Mucosa of descending colon (tissue), 3 donors: Measurements from ENCODE around the gene GNE. TPM values are rescaled to one million over a fixed set of nuclear protein-coding genes. Genes with fewer than 3 reads are reported as not detected.
"Not testable (repeated sequence)": the region's sequence is repeated elsewhere in the genome, so short reads cannot be mapped to it uniquely, and the experiment has no call there.

Experiments used
- ATAC-seq: fragments of 200-7000 bp; cut with Tn5 transposase; one replicate; pipeline ENCODE4 v1.9.1; 2020; ENCODE audit warnings: mild to moderate bottlenecking, moderate library complexity
- DNase-seq, 3 donors: peaks; one replicate each; pipeline ENCODE4 v3.0.0-alpha.2; 2020
- H3K36me3 ChIP-seq: fragments of 200-600 bp; one replicate; pipeline ENCODE4 v1.8.0; 2021; ENCODE audit warnings: low read depth, mild to moderate bottlenecking
- H3K4me1 ChIP-seq: fragments of 200-600 bp; one replicate; pipeline ENCODE4 v1.8.0; 2021; ENCODE audit warnings: low read depth, mild to moderate bottlenecking
- H3K4me3 ChIP-seq: fragments of 200-600 bp; one replicate; pipeline ENCODE4 v1.8.0; 2021; ENCODE audit warnings: mild to moderate bottlenecking
- H3K9me3 ChIP-seq: fragments of 200-600 bp; one replicate; pipeline ENCODE4 v1.8.0; 2021; ENCODE audit warnings: mild to moderate bottlenecking
- intact Hi-C, 2 donors: fragments of 100-400 bp; cut with DNase I in 1 of 2; cut with micrococcal nuclease in 1 of 2; formaldehyde crosslinking; loops; one replicate each; pipeline versions ENCODE4 v1.11.0 to v1.11.1; 2022; cut with DNase I, micrococcal nuclease
- total RNA-seq, 3 donors: library from RNA; stranded (reverse); fragmentation: NEBNext Ultra II Directional in 2 of 3; extraction: Animal tissue kit (Norgen Biotek cat#: 25700) in 2 of 3; gene quantifications; one replicate each; pipeline versions ENCODE4 v1.2.1 to v1.2.4, GENCODE V29; 2021 to 2023
- TF ChIP-seq, protein P1 (sequence below): fragments of 200-600 bp; IDR thresholded peaks from one replicate; pipeline ENCODE4 v1.8.0; 2022; ENCODE audit warnings: antibody characterized with exemption, mild to moderate bottlenecking
- donor health status: DM: no; HTN: no; CAD: no; lungs with moderate emphysema.
- donor health status: DM: no; HTN: no; CAD: no.
- donor health status: DM: no; HTN: yes; CAD: no.

The GNE gene
- total RNA-seq, 3 donors from 2014 or later, result 56.6 to 107 (median 93.0) TPM

DNA sequence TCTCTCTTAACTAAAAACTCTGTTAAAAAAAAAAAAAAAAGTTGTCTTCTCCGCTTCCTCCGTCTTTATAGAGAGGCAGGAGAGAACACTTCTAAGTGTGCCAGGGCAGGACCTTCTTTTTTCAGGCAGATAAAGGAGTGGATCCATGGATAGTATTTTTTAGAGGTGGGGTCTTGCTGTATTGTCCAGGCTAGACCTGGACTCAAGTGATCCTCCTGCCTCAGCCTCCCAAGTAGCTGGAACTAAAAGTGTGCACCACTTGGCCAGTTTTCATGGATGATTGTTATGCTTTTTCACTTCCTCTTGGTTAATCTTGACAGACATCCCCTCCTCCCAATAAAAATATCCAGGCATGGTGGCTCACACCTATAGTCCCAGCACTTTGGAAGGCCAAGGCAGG, 20.0 kb upstream of the GNE start:
- Histone ChIP-seq H3K36me3 (no peaks in the 10 kb centered on the region), H3K4me1 (peaks cover 2% of the 10 kb centered on the region), H3K9me3 (no peaks in the 10 kb centered on the region), H3K4me3 (no peak overlapping the region)
- ATAC-seq (no peak), DNase-seq (no peak)
- intact Hi-C loops, result loop anchor here in 1 of 2 donors (10.0 kb wide), 1 partner anchor 47 kb away; no protein-coding TSS in a partner anchor
- TF ChIP-seq, protein P1, sequence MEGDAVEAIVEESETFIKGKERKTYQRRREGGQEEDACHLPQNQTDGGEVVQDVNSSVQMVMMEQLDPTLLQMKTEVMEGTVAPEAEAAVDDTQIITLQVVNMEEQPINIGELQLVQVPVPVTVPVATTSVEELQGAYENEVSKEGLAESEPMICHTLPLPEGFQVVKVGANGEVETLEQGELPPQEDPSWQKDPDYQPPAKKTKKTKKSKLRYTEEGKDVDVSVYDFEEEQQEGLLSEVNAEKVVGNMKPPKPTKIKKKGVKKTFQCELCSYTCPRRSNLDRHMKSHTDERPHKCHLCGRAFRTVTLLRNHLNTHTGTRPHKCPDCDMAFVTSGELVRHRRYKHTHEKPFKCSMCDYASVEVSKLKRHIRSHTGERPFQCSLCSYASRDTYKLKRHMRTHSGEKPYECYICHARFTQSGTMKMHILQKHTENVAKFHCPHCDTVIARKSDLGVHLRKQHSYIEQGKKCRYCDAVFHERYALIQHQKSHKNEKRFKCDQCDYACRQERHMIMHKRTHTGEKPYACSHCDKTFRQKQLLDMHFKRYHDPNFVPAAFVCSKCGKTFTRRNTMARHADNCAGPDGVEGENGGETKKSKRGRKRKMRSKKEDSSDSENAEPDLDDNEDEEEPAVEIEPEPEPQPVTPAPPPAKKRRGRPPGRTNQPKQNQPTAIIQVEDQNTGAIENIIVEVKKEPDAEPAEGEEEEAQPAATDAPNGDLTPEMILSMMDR, result no peak

DNA sequence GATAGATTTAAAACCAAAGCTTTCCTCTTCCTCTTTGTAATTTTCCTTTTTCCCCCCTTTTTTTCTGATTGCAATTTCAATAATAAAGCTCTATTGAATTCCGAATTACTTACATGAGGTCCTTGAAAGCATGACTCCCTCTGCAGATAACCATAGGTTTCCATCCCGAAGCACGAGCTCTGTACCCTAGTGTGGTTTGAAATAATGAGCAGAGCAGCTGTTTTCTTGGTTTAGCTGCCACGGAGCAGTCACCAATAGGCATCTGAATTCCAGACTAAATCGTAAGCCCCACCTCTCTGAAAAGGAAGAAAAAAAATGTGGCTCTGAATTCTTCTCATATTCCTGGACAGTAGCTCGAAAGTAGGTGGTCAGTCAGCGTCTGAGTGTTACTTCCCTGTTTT, 18.5 kb upstream of the GNE start:
- ATAC-seq, result peak; percentile 82

DNA sequence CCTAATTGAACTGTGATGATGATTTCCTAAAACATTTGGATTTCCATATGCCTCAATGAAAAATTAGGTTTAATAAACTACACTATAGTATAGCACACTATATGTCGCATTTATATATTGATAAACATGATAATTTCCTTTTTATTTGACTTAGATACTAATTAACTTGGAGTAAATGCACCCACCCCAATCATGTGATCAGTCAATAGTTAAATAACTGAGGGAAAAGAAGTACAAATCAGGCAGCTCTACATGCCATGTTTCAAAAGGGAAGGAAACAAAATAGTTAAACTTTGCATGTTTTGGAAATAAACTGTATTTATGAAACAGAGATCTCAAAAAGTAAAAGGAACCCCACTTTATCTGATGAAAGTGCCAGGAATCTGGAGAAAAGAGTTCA, 18.0 kb upstream of the GNE start:
- intact Hi-C loops, result loop anchor here in 1 of 2 donors (10.0 kb wide), 1 partner anchor 49 kb away; no protein-coding TSS in a partner anchor
- TF ChIP-seq, protein P1, result no peak

More for the DNA sequence above, 18.5 kb upstream of the GNE start:
- Histone ChIP-seq H3K4me1 (peaks cover 2% of the 10 kb centered on the region), H3K9me3 (no peaks in the 10 kb centered on the region), H3K4me3 (no peak overlapping the region), H3K36me3 (no peaks in the 10 kb centered on the region)
- TF ChIP-seq, protein P1, result no peak
- peak in 1 of 3 donors; percentile 64 for DNase-seq
- intact Hi-C loops, result loop anchor here in 1 of 2 donors (10.0 kb wide), 1 partner anchor 48 kb away; no protein-coding TSS in a partner anchor

DNA sequence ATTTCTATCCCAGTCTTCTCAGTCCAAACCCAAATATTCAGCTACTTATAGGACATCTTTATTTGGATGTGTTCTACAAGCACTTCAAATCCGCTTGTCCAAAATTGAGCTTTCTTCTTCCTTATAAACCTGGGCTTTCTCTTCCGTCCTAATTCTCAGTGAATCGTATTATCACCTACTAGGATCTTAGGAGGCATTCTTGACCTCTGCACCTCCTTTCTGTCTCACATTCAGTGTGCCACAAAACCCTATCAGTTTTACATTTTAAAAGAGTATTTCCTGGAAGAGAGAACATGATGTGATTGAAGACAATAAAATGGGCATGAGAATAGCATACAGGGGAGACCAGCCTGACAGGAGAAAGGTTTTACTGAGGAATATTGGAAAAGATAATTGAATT, 16.8 kb upstream of the GNE start:
- Histone ChIP-seq H3K4me1 (peaks cover 2% of the 10 kb centered on the region), H3K36me3 (no peaks in the 10 kb centered on the region), H3K9me3 (no peaks in the 10 kb centered on the region), H3K4me3 (no peak overlapping the region)
- no peak for DNase-seq
- peak; percentile 73 for ATAC-seq
- intact Hi-C loops, result loop anchor here in 1 of 2 donors (10.0 kb wide), 1 partner anchor 50 kb away; no protein-coding TSS in a partner anchor
- TF ChIP-seq, protein P1, result no peak

More for the DNA sequence above, 18.0 kb upstream of the GNE start:
- DNase-seq, result no peak
- Histone ChIP-seq H3K4me3 (no peak overlapping the region), H3K4me1 (peaks cover 2% of the 10 kb centered on the region), H3K9me3 (no peaks in the 10 kb centered on the region), H3K36me3 (no peaks in the 10 kb centered on the region)
- ATAC-seq, result peak; percentile 54

DNA sequence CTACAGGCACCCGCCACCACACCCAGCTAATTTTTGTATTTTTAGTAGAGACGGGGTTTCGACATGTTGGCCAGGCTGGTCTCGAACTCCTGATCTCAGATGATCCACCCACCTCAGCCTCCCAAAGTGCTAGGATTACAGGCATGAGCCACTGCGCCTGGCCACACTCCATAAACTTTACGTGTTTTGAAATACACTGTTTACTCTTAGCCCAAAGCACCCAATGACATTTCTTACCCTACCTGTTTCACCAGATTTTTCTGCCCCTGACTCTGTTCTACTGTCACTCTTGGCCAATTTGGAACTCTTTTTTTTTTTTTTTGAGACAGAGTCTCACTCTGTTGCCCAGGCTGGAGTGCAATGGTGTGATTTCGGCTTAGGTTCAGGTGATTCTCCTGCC, 15.1 kb upstream of the GNE start:
- not testable (repeated sequence) for DNase-seq, H3K4me1 ChIP-seq
- ATAC-seq, result peak; percentile 24

DNA sequence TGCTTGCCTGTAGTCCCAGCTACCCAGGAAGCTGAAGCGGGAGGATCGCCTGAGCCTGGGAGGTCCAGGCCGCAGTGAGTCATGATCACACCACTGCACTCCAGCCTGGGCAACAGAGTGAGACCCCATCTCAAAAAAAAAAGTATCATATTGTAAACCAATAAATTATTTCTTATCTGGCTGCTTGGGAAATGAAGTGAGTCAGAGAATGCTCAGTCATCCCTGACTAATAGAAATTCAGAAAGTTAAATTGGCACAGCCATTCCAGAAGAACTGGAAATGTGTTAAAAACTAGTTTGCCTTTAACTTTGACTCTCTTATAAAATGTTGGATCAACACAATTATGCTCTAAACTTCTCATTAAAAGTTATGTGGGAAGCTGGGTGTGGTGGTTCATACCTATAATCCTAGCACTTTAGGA, 9.8 kb upstream of the GNE start:
- no peak overlapping the region for H3K4me3 ChIP-seq
- no peaks in the 10 kb centered on the region for H3K36me3 ChIP-seq
- TF ChIP-seq, protein P1, result no peak
- intact Hi-C loops, result no loop called here
- ATAC-seq (peak; percentile 85), DNase-seq (peak in 1 of 3 donors; percentile 48)
- peaks cover 5% of the 10 kb centered on the region for H3K4me1 ChIP-seq
- H3K9me3 ChIP-seq, result no peaks in the 10 kb centered on the region

More for the DNA sequence above, 15.1 kb upstream of the GNE start:
- H3K9me3 ChIP-seq, H3K4me3 ChIP-seq, H3K36me3 ChIP-seq: not testable (repeated sequence)
- intact Hi-C loops, result loop anchor here in 1 of 2 donors (10.0 kb wide), 1 partner anchor 51 kb away; no protein-coding TSS in a partner anchor
